ENCODE measurements around the gene AMOTL2.

The AMOTL2 gene

GRCh38 chr3:134354612-134355251 is 19.5 kb downstream of the AMOTL2 start:
- no peak for TF ChIP-seq CTCF (IDR thresholded peaks at IDR 0.05; ENCODE audit: low read depth, low read length, missing control alignments)
- DNase-seq (ENCODE audit: extremely low read depth, low read depth), result no peak
- no peak overlapping the region for H3K4me3 ChIP-seq (replicated peaks; ENCODE audit: low read depth, low read length)

- DNase-seq (ENCODE audit: extremely low read depth, low read depth), result no peak
- no peak for TF ChIP-seq CTCF (IDR thresholded peaks at IDR 0.05; ENCODE audit: low read depth, low read length, missing control alignments)
- no peak overlapping the region for H3K4me3 ChIP-seq (replicated peaks; ENCODE audit: low read depth, low read length)
These were observed 20.2 kb downstream of the AMOTL2 start for GRCh38 chr3:134353831-134354611.

- H3K4me3 ChIP-seq (replicated peaks; ENCODE audit: low read depth, low read length), result no peak overlapping the region
- DNase-seq (ENCODE audit: extremely low read depth, low read depth), result no peak
- no peak for TF ChIP-seq CTCF (IDR thresholded peaks at IDR 0.05; ENCODE audit: low read depth, low read length, missing control alignments)
These were observed 20.9 kb downstream of the AMOTL2 start for GRCh38 chr3:134353171-134353825.

- H3K4me3 ChIP-seq (replicated peaks; ENCODE audit: low read depth, low read length), result no peak overlapping the region
- no peak for TF ChIP-seq CTCF (IDR thresholded peaks at IDR 0.05; ENCODE audit: low read depth, low read length, missing control alignments)
- DNase-seq (ENCODE audit: extremely low read depth, low read depth), result no peak
These were observed 22.1 kb downstream of the AMOTL2 start for GRCh38 chr3:134352031-134352671.

- TF ChIP-seq CTCF (IDR thresholded peaks at IDR 0.05; ENCODE audit: low read depth, low read length, missing control alignments), result no peak
- DNase-seq (ENCODE audit: extremely low read depth, low read depth), result no peak
- no peak overlapping the region for H3K4me3 ChIP-seq (replicated peaks; ENCODE audit: low read depth, low read length)
These were observed 22.8 kb downstream of the AMOTL2 start for GRCh38 chr3:134351427-134351826.

GRCh38 chr3:134350861-134351311 is 23.4 kb downstream of the AMOTL2 start:
- no peak for DNase-seq (ENCODE audit: extremely low read depth, low read depth)
- TF ChIP-seq CTCF (IDR thresholded peaks at IDR 0.05; ENCODE audit: low read depth, low read length, missing control alignments), result no peak
- no peak overlapping the region for H3K4me3 ChIP-seq (replicated peaks; ENCODE audit: low read depth, low read length)

All from HFF-Myc (cell line).